Endothelial cell (in vitro differentiated cells): ENCODE data around the gene PDZD7. TPM values are rescaled to one million over a fixed set of nuclear protein-coding genes. Genes with fewer than 3 reads are reported as not detected.

ENCODE experiments used
- DNase-seq: peaks from one replicate; pipeline ENCODE4 v3.0.0; 2021; ENCODE audit warnings: low spot score
- H3K27ac Mint-ChIP-seq: one replicate; pipeline ENCODE4 v1.8.0; 2021; ENCODE audit warnings: mixed read lengths, inconsistent platforms; ENCODE audit not compliant: unreplicated experiment
- H3K27me3 Mint-ChIP-seq: one replicate; pipeline ENCODE4 v1.8.0; 2021; ENCODE audit warnings: mild to moderate bottlenecking, moderate library complexity, mixed read lengths, inconsistent platforms; ENCODE audit not compliant: unreplicated experiment
- H3K36me3 Mint-ChIP-seq: one replicate; pipeline ENCODE4 v1.8.0; 2021; ENCODE audit warnings: mild to moderate bottlenecking, low read depth, mixed read lengths, inconsistent platforms; ENCODE audit not compliant: unreplicated experiment
- H3K4me1 Mint-ChIP-seq: one replicate; pipeline ENCODE4 v1.8.0; 2021; ENCODE audit warnings: mild to moderate bottlenecking, mixed read lengths, inconsistent platforms; ENCODE audit not compliant: unreplicated experiment
- H3K4me3 Mint-ChIP-seq: one replicate; pipeline ENCODE4 v1.8.0; 2021; ENCODE audit warnings: mild to moderate bottlenecking, mixed read lengths, inconsistent platforms; ENCODE audit not compliant: unreplicated experiment
- H3K9me3 Mint-ChIP-seq: one replicate; pipeline ENCODE4 v1.8.0; 2021; ENCODE audit warnings: mixed read lengths, inconsistent platforms; ENCODE audit not compliant: unreplicated experiment
- total RNA-seq: library from RNA; stranded (reverse); fragmentation: NEBNext Ultra II Directional; extraction: Animal tissue kit (Norgen Biotek cat#: 25700); gene quantifications from one replicate; pipeline ENCODE4 v1.2.1, GENCODE V29; 2021; ENCODE audit not compliant: unreplicated experiment
- TF ChIP-seq, protein P1 (sequence below): fragments of 200-600 bp; sonication (generic); IDR thresholded peaks from one replicate; pipeline ENCODE4 v1.5.0; 2021; ENCODE audit warnings: antibody characterized with exemption; ENCODE audit not compliant: unreplicated experiment

The PDZD7 gene
- total RNA-seq, 1 donor from 2014 or later: 0.54 TPM

DNA sequence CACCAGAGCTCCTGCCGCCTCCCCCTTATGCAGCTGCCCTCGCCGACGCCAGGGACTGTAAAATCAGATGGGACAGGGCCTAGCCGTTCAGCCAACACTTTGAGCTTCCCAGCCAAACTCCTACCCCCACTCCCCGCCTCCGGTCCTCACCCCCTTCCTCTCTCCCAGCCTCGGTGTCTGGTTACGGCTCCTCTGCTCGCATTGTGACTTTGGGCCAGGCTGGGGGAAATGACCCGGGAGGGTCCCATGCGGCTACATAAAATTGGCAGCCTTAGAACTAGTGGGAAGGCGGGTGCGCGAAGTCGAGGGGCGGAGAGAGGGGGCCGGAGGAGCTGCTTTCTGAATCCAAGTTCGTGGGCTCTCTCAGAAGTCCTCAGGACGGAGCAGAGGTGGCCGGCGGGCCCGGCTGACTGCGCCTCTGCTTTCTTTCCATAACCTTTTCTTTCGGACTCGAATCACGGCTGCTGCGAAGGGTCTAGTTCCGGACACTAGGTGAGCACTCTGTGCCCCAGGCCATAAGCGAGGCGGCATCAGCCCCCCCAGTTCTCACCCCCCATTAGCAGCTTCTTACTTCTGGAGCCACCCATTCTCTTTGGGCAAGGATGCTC is 30.8 kb upstream of the PDZD7 start, which contains the start of gene KAZALD1:
KAZALD1 (plus strand) TSS at position 366 of the 608 bp plus-strand sequence. CDS start 604 bp downstream, outside the sequence.
- DNase-seq: no peak
- no peaks in the 10 kb centered on the region for H3K27me3 Mint-ChIP-seq
- TF ChIP-seq, protein P1, sequence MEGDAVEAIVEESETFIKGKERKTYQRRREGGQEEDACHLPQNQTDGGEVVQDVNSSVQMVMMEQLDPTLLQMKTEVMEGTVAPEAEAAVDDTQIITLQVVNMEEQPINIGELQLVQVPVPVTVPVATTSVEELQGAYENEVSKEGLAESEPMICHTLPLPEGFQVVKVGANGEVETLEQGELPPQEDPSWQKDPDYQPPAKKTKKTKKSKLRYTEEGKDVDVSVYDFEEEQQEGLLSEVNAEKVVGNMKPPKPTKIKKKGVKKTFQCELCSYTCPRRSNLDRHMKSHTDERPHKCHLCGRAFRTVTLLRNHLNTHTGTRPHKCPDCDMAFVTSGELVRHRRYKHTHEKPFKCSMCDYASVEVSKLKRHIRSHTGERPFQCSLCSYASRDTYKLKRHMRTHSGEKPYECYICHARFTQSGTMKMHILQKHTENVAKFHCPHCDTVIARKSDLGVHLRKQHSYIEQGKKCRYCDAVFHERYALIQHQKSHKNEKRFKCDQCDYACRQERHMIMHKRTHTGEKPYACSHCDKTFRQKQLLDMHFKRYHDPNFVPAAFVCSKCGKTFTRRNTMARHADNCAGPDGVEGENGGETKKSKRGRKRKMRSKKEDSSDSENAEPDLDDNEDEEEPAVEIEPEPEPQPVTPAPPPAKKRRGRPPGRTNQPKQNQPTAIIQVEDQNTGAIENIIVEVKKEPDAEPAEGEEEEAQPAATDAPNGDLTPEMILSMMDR: no peak
- H3K4me3 Mint-ChIP-seq: peak within 1 kb of the TSS; percentile 96
- peak within 1 kb of the TSS; percentile 94 for H3K27ac Mint-ChIP-seq
- no peaks in the 10 kb centered on the region for H3K36me3 Mint-ChIP-seq
- no peaks in the 10 kb centered on the region for H3K9me3 Mint-ChIP-seq
- peaks cover 49% of the 10 kb centered on the region for H3K4me1 Mint-ChIP-seq

DNA sequence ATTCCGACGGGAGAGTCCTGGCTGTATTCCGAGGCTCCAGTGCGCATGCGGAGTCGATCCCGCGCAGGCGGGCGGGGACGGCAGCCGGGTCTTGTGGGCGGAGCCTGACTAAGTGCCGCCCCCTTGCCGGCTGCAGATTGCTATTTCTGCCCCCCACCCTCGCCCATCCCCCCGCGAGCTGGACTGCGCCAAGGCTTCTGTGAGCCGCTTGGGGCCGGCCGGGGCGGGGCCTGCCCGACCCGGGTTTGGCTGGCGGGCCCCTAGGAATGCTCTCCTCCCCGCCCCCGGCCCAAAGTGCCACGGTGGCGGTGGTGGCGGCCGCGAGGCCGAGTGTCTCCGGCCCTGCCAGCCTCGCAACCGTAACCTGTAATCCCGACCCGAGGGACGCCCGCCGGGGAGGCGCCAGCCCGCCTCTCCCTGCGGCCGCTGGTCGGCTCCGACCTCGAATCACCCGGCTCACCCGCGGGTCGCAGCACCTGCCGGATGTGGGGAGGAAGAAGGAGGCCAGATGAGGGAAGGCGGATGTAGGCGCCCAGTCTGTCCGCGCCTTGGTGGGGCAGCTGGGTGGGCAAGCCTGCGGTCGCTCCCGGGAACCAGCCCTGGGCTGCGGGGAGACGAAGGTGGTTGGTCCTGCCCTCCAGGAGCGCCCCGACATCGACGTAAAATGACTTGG is 30.2 kb upstream of the PDZD7 start:
- peak overlapping the region; percentile 96 for H3K4me3 Mint-ChIP-seq
- DNase-seq: peak; percentile 96
- no peaks in the 10 kb centered on the region for H3K9me3 Mint-ChIP-seq
- peak overlapping the region; percentile 94 for H3K27ac Mint-ChIP-seq
- TF ChIP-seq, protein P1: no peak
- peaks cover 48% of the 10 kb centered on the region for H3K4me1 Mint-ChIP-seq
- no peaks in the 10 kb centered on the region for H3K36me3 Mint-ChIP-seq
- no peaks in the 10 kb centered on the region for H3K27me3 Mint-ChIP-seq

DNA sequence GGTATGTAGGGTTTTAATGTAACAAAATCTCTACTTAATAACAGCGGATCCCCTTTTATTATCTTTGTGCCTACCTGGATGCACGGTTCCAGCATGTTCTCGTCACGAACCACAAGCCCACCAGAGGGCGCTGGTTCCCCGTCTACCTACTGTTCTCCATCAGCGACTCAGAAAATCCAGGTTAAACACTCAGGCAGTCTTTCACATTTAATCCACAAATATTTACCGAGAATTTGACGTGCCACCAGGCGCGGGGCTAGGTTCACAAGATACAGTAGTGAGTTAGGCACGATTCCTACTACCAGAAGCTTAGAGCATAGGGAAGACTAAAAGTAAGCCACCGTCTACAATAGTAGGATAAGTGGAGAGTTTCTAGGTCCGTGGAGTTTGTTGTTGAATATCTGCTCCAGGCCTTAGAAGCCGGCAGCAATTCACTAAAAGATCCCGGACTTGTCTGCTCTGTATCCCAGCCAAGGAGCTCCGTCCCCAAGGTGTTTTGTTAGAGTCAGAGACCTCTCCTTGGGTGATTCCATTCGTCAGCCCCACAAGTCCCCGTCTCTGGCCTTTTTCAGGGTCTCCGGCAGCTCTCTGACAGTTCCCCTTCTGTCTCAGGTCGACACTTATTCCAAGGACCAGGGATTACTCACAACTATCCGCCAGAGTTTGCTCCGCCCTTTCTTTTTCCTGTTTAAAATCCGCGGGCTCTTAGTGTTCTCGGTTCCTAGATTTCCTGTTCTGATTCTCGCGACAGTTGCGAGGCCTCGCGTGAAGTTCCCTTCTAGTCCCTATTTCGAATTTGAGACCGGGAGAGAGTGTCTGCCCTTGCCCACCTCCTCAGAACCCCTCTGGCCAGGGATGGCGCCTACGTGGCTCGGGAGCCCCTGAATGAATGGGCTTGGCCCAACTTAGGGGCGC is 29.4 kb upstream of the PDZD7 start:
- TF ChIP-seq, protein P1: peak; percentile 82
- H3K4me3 Mint-ChIP-seq: peak overlapping the region; percentile 96
- no peaks in the 10 kb centered on the region for H3K27me3 Mint-ChIP-seq
- peaks cover 40% of the 10 kb centered on the region for H3K4me1 Mint-ChIP-seq
- no peaks in the 10 kb centered on the region for H3K9me3 Mint-ChIP-seq
- no peaks in the 10 kb centered on the region for H3K36me3 Mint-ChIP-seq
- H3K27ac Mint-ChIP-seq: peak overlapping the region; percentile 94
- DNase-seq: peak; percentile 82

GRCh38 chr10:101056365-101057151 is 25.6 kb upstream of the PDZD7 start:
- H3K4me3 Mint-ChIP-seq: no peak overlapping the region
- H3K36me3 Mint-ChIP-seq: no peaks in the 10 kb centered on the region
- TF ChIP-seq, protein P1: no peak
- H3K9me3 Mint-ChIP-seq: no peaks in the 10 kb centered on the region
- peaks cover 10% of the 10 kb centered on the region for H3K4me1 Mint-ChIP-seq
- H3K27me3 Mint-ChIP-seq: no peaks in the 10 kb centered on the region
- DNase-seq: no peak
- no peak overlapping the region for H3K27ac Mint-ChIP-seq
